WTC11 (cell line): ENCODE data around the gene TRIOBP.
"Not testable (repeated sequence)": the region's sequence is repeated elsewhere in the genome, so short reads cannot be mapped to it uniquely, and the experiment has no call there.

Experiments used
- ARID4B ChIP-seq: sonication (generic); formaldehyde crosslinking; IDR thresholded peaks from 2 replicates; pipeline ENCODE4 v1.8.0; 2023; ENCODE audit warnings: missing genetic modification reagents, mild to moderate bottlenecking, borderline replicate concordance
- ATF2 ChIP-seq: sonication (generic); formaldehyde crosslinking; IDR thresholded peaks from 2 replicates; pipeline ENCODE4 v1.8.1; 2022; ENCODE audit warnings: low read depth, missing genetic modification reagents, borderline replicate concordance
- NFYB ChIP-seq: sonication (generic); formaldehyde crosslinking; conservative IDR thresholded peaks from 2 replicates; pipeline ENCODE4 v1.8.0; 2022; ENCODE audit warnings: low read depth, missing genetic modification reagents
- NR2C2 ChIP-seq: sonication (generic); formaldehyde crosslinking; IDR thresholded peaks from 2 replicates; pipeline ENCODE4 v1.8.0; 2022; ENCODE audit warnings: mild to moderate bottlenecking, missing genetic modification reagents
- STAT6 ChIP-seq: sonication (generic); formaldehyde crosslinking; conservative IDR thresholded peaks from 2 replicates; pipeline ENCODE4 v1.8.1; 2023; ENCODE audit warnings: mild to moderate bottlenecking, low read depth, missing genetic modification reagents, moderate library complexity
- TCF7 ChIP-seq: sonication (generic); formaldehyde crosslinking; IDR thresholded peaks from 2 replicates; pipeline ENCODE4 v1.8.0; 2022; ENCODE audit warnings: mild to moderate bottlenecking, low read depth, missing genetic modification reagents, moderate library complexity
- TEAD4 ChIP-seq: sonication (generic); formaldehyde crosslinking; IDR thresholded peaks from 2 replicates; pipeline ENCODE4 v1.8.0; 2022; ENCODE audit warnings: mild to moderate bottlenecking, missing genetic modification reagents
- ZNF416 ChIP-seq: fragments of 250-450 bp; sonication (Bioruptor Pico); IDR thresholded peaks from 2 replicates; pipeline ENCODE4 v1.9.0; 2021; ENCODE audit warnings: mild to moderate bottlenecking, inconsistent platforms
- ZNF532 ChIP-seq: fragments of 250-450 bp; sonication (Bioruptor Pico); IDR thresholded peaks from 2 replicates; pipeline ENCODE4 v1.9.0; 2021; ENCODE audit warnings: mild to moderate bottlenecking, borderline replicate concordance
- TF ChIP-seq, protein P1 (sequence below): fragments of 200-600 bp; IDR thresholded peaks from 2 replicates; pipeline ENCODE4 v1.8.0; 2022; ENCODE audit warnings: antibody characterized with exemption

GRCh38 chr22:37799979-37800378 is 103.1 kb downstream of the TRIOBP start:
- not testable (repeated sequence) for TF ChIP-seq ZNF532; NR2C2 (CRISPR knock-in tag); TCF7 (CRISPR knock-in tag); ATF2 (CRISPR knock-in tag); ZNF416 (CRISPR knock-in tag); TEAD4; NFYB (CRISPR knock-in tag); STAT6 (CRISPR knock-in tag); ARID4B (CRISPR knock-in tag)
- TF ChIP-seq, protein P1, sequence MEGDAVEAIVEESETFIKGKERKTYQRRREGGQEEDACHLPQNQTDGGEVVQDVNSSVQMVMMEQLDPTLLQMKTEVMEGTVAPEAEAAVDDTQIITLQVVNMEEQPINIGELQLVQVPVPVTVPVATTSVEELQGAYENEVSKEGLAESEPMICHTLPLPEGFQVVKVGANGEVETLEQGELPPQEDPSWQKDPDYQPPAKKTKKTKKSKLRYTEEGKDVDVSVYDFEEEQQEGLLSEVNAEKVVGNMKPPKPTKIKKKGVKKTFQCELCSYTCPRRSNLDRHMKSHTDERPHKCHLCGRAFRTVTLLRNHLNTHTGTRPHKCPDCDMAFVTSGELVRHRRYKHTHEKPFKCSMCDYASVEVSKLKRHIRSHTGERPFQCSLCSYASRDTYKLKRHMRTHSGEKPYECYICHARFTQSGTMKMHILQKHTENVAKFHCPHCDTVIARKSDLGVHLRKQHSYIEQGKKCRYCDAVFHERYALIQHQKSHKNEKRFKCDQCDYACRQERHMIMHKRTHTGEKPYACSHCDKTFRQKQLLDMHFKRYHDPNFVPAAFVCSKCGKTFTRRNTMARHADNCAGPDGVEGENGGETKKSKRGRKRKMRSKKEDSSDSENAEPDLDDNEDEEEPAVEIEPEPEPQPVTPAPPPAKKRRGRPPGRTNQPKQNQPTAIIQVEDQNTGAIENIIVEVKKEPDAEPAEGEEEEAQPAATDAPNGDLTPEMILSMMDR = not testable (repeated sequence)
